ENCODE results near the gene NEK2.
"Not testable (repeated sequence)": the region's sequence is repeated elsewhere in the genome, so short reads cannot be mapped to it uniquely, and the experiment has no call there.

The NEK2 gene

DNA sequence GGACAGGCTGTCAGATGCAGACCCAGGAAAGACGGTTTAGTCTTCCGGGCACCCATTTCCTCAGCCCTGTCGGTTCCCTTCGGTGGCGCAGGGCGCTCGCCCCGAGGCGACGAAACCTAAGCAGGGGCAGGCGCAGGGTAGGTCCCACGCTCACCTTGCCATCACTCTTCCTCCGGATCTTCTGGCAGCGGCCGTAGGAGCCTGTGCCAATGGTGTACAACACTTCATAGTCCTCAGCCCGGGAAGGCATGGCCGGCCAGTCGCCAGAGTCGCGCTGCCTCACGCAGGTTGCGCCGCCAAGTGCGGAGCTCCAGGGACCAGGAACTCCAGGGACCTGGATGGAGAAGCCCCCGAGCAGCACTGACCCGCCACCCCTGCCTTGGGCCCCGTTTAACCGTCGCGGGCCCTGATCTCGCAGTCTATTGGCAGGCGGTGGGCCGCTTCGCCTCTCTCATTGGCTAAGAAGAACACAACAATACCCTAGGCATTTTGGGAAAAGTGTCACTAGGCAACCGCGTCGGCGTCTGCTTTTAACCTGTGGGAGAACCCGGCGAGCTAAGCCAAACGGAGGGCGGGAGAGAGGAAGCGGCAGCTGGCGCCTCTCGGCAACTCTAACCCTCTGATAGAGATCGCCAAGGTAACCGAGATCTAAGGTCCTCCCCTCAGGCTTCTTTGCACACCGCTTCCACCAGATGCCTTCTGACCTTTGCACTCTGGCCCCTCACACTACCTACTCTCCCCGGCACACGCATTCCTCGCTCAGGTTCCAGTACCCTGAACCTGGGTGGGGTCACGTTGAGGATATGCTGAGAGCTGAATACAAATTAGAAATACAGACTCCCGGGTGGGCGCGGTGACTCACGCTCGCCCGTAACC, at the start of gene NEK2:
TSS of gene NEK2 (minus strand) at position 392 of the 876 bp plus-strand sequence. CDS start at position 250, 142 bp downstream.
- DNase-seq (ENCODE audit: low read depth), result peak; percentile 87
- peak within 1 kb of the TSS; percentile 72 for H3K4me3 ChIP-seq (ENCODE audit: low read depth, low read length)
- TF ChIP-seq, protein P1, sequence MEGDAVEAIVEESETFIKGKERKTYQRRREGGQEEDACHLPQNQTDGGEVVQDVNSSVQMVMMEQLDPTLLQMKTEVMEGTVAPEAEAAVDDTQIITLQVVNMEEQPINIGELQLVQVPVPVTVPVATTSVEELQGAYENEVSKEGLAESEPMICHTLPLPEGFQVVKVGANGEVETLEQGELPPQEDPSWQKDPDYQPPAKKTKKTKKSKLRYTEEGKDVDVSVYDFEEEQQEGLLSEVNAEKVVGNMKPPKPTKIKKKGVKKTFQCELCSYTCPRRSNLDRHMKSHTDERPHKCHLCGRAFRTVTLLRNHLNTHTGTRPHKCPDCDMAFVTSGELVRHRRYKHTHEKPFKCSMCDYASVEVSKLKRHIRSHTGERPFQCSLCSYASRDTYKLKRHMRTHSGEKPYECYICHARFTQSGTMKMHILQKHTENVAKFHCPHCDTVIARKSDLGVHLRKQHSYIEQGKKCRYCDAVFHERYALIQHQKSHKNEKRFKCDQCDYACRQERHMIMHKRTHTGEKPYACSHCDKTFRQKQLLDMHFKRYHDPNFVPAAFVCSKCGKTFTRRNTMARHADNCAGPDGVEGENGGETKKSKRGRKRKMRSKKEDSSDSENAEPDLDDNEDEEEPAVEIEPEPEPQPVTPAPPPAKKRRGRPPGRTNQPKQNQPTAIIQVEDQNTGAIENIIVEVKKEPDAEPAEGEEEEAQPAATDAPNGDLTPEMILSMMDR (IDR thresholded peaks at IDR 0.05; ENCODE audit: control insufficient read depth, extremely low read depth, insufficient read depth), result no peak

DNA sequence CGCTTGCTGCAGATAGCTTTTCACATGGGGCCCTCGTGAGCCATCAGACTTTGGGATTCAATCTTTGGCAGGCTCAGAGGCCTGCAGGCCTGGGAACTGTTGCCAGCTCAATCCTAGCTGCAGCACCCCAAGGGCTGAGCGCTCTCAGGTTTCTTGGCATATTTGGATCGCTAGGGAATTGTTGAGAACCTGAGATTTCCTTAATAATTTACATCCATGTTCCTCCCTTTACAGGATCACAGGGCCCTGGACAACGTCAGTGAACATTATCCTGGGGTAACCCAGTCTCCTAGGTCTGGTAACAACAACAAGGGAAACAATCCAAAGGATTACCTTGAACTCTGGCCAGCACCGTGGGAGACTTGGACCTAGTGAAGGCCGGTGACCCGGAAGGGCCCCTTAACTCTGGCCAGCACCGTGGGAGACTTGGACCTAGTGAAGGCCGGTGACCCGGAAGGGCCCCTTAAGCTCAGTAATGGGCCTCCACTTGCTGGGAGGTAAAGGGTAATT, 49.3 kb upstream of the NEK2 start:
- H3K4me3 ChIP-seq (ENCODE audit: low read depth, low read length), result no peak overlapping the region
- DNase-seq (ENCODE audit: low read depth), result no peak
- TF ChIP-seq, protein P1 (IDR thresholded peaks at IDR 0.05; ENCODE audit: control insufficient read depth, extremely low read depth, insufficient read depth), result no peak

DNA sequence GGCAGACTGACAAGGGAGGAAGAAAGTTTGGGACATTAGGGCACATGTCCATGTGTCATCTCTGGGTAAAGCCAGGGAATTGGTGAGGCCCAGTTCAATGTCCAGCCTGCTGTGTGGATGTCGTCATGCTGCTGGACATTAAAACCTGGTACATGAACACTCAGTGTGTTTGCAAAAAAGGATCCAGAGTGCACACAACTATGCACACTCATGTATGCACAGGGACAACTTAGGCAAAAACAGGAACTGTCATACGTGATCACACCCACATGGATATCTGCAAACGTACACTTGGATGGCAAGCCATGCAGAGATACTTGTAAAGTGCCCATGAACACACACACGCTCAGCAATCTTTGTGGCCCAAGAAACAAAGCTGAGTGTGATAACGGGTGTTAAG, 47.9 kb upstream of the NEK2 start:
- DNase-seq (ENCODE audit: low read depth), result no peak
- TF ChIP-seq, protein P1 (IDR thresholded peaks at IDR 0.05; ENCODE audit: control insufficient read depth, extremely low read depth, insufficient read depth), result no peak
- no peak overlapping the region for H3K4me3 ChIP-seq (ENCODE audit: low read depth, low read length)

DNA sequence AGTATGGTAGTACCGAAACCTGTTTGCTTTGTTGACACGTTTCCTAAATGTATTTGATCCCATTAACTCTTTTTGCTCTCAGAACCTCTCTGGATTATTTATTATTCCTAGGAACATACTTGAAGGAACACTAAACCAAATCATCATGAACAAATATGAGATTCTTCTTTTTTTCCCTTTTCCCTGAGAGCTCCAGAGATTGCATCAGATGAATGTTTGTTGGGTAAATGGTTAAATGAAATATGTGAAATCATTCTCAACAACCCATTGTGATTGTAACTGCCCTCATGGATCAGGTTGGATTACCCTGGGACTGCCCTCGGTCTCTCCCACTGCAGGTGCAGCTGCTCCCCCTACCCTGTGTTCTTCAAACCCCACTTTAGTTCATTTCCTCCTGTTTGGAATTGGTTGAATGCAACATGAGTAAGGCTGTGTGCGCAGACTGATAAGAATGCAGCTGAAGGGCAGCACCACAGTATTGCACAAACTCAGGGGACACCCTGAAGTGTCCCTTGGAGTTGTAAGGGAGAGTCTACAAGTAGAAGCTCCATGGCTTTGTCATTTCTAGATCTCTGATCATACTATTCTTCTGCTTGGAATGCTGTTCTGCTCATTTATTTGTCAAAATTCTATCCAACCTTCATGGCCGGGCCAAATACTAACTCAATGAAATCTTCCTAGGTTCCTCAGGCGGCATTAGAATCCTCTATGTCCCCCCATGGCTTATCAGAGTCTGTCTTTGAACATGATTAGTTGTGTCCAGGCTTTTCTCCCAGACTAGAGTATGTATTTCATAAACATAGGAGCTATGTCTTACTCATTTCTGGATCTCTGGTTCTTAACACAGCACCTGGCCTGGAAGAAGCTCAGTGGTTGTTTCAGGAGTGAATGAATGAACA, 47.1 kb upstream of the NEK2 start:
- TF ChIP-seq, protein P1 (IDR thresholded peaks at IDR 0.05; ENCODE audit: control insufficient read depth, extremely low read depth, insufficient read depth), result no peak
- DNase-seq (ENCODE audit: low read depth), result no peak
- H3K4me3 ChIP-seq (ENCODE audit: low read depth, low read length), result no peak overlapping the region

DNA sequence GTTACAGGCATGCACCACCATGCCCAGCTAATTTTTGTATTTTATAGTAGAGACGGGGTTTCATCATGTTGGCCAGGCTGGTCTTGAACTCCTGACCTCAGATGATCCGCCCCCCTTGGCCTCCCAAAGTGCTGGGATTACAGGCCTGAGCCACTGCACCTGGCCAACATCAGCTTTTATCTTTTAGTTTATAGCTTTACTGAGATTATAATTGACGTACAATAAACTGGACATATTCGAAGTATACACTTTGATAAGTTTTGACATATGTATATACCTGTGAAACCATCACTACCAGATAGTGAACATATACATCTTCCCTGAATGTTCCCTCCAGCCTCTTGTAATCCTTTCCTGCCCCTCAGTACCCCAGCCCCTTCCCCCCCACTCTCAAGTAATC, 41.1 kb upstream of the NEK2 start:
- not testable (repeated sequence) for H3K4me3 ChIP-seq (ENCODE audit: low read depth, low read length); DNase-seq (ENCODE audit: low read depth)

DNA sequence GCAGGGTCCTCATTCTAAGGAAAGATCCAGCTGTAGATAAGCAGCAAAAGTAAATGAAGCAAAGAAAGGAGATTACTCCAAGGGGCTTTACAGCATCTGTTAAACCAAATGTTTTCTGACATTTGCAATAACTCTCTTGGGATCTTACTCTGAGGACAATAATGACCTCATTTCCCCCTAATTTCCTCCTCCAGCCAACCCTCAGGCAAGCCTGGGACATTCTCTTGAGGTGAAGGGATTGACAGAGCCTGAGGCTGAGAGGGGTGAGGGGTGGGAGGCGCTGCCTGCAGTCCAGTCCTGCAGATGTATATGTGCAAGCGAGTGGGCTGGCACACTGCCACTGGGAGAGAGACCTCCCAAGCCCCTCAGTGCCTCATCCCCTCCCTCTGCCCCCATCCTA, 40.5 kb upstream of the NEK2 start:
- no peak overlapping the region for H3K4me3 ChIP-seq (ENCODE audit: low read depth, low read length)
- DNase-seq (ENCODE audit: low read depth), result no peak
- TF ChIP-seq, protein P1 (IDR thresholded peaks at IDR 0.05; ENCODE audit: control insufficient read depth, extremely low read depth, insufficient read depth), result no peak

DNA sequence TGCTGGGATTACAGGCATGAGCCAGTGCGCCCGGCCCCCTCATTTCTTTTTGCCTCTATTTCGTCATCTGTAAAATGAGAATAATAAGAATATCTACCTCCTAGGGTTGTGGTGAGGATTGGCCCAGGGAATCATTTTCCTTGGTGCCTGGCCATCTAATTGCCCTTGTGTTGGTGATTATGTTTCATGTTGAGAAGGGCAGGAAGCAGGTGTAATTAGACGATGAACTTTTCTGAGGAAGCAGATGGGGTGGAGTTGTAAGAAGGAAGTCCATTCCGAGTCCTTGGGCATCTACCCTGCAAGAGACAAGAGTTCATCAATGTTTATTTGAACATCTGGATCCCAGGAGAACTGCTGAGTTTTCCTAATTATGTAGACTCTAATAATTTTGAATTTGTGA, 38.7 kb upstream of the NEK2 start:
- no peak for DNase-seq (ENCODE audit: low read depth)
- H3K4me3 ChIP-seq (ENCODE audit: low read depth, low read length), result no peak overlapping the region
- TF ChIP-seq, protein P1 (IDR thresholded peaks at IDR 0.05; ENCODE audit: control insufficient read depth, extremely low read depth, insufficient read depth), result no peak

All from LNCaP clone FGC (cell line).